NCI-H1436 (cell line): ENCODE data around the gene XRN1.
"Not testable (repeated sequence)": the region's sequence is repeated elsewhere in the genome, so short reads cannot be mapped to it uniquely, and the experiment has no call there.

Source experiments
- DNase-seq: peaks from one replicate; lab custom pipeline; 2025; lab: John Stamatoyannopoulos, UW

Gene XRN1

GRCh38 chr3:142434503-142434902 lies 13.3 kb downstream of the XRN1 start:
- DNase-seq: no peak

- DNase-seq: no peak
Observed at GRCh38 chr3:142433110-142433509, 14.7 kb downstream of the XRN1 start.

GRCh38 chr3:142429582-142429981 lies 18.3 kb downstream of the XRN1 start:
- no peak for DNase-seq

GRCh38 chr3:142424754-142425153 lies 23.1 kb downstream of the XRN1 start:
- no peak for DNase-seq

- DNase-seq: no peak
Observed at GRCh38 chr3:142418926-142419592, 28.8 kb downstream of the XRN1 start.

GRCh38 chr3:142417302-142417701 lies 30.5 kb downstream of the XRN1 start:
- DNase-seq: no peak

- DNase-seq: not testable (repeated sequence)
Observed at GRCh38 chr3:142400537-142400936, 47.3 kb downstream of the XRN1 start.

- no peak for DNase-seq
Observed at GRCh38 chr3:142394921-142395622, 52.8 kb downstream of the XRN1 start.

- no peak for DNase-seq
Observed at GRCh38 chr3:142385078-142385477, 62.8 kb downstream of the XRN1 start.

- DNase-seq: no peak
Observed at GRCh38 chr3:142374687-142375086, 73.2 kb downstream of the XRN1 start.

GRCh38 chr3:142369576-142369975 lies 78.3 kb downstream of the XRN1 start:
- DNase-seq: not testable (repeated sequence)

- no peak for DNase-seq
Observed at GRCh38 chr3:142366434-142366833, 81.4 kb downstream of the XRN1 start.

- DNase-seq: no peak
Observed at GRCh38 chr3:142363936-142364467, 83.8 kb downstream of the XRN1 start.

- DNase-seq: not testable (repeated sequence)
Observed at GRCh38 chr3:142363433-142363832, 84.4 kb downstream of the XRN1 start.

GRCh38 chr3:142359367-142359766 lies 88.5 kb downstream of the XRN1 start:
- no peak for DNase-seq

GRCh38 chr3:142356818-142357217 lies 91.0 kb downstream of the XRN1 start:
- no peak for DNase-seq

GRCh38 chr3:142355692-142356091 lies 92.1 kb downstream of the XRN1 start:
- no peak for DNase-seq

GRCh38 chr3:142354076-142354475 lies 93.8 kb downstream of the XRN1 start:
- DNase-seq: no peak

- no peak for DNase-seq
Observed at GRCh38 chr3:142353571-142353970, 94.3 kb downstream of the XRN1 start.

- DNase-seq: not testable (repeated sequence)
Observed at GRCh38 chr3:142352698-142353097, 95.1 kb downstream of the XRN1 start.

GRCh38 chr3:142348460-142348859 lies 99.4 kb downstream of the XRN1 start:
- no peak for DNase-seq

- no peak for DNase-seq
Observed at GRCh38 chr3:142337994-142338393, 109.8 kb downstream of the XRN1 start.

- DNase-seq: no peak
Observed at GRCh38 chr3:142332390-142332789, 115.4 kb downstream of the XRN1 start.
